22Rv1 (cell line): ENCODE data around the gene PLPP6.

ENCODE experiments used
- H3K27ac ChIP-seq: fragments of 450-650 bp; 2 replicates; pipeline ENCODE4 v1.5.1; 2017
- CTCF ChIP-seq: fragments of 450-650 bp; IDR thresholded peaks from 2 replicates; pipeline ENCODE4 v1.5.1; 2017; ENCODE audit warnings: mild to moderate bottlenecking
- ZFX ChIP-seq: fragments of 450-650 bp; IDR thresholded peaks from 2 replicates; pipeline ENCODE4 v1.6.1; 2017; ENCODE audit warnings: antibody characterized with exemption, borderline replicate concordance

Gene PLPP6

DNA sequence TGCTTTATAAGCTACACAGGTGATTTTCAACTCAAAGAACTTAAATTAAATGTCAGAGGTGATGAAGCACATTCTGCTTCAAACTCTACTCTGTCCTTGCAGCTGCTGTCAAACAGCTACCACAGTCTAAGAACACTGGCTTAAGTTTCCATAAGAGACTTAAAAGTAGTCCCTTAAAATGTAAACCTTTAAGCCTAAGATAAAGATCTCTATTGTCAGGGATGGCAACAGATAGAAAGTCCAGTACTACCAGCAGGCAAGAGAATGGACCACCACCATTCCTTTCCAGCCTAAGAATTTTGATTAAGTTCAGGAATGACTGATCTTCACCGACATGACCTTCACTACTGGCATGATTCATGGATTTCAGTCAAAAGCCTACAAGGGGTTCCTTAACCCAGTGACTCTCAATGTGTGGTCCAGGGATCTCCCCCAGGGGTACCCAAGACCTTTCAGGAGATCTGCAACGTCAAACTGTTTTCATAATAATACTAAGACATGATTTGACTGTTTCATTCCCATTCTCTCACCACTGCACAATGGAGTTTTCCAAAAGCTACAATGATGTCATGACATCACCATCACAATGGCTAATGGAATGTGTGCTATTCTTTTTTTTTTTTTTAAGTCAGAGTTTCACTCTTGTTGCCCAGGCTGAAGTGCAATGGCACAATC, 41.1 kb upstream of the PLPP6 start:
- TF ChIP-seq CTCF (no peak), ZFX (no peak)
- no peak overlapping the region for H3K27ac ChIP-seq

- no peak for TF ChIP-seq ZFX
- no peak for TF ChIP-seq CTCF
- no peak overlapping the region for H3K27ac ChIP-seq
Measured at GRCh38 chr9:4622016-4622415, 40.1 kb upstream of the PLPP6 start.

GRCh38 chr9:4630836-4631235, 31.3 kb upstream of the PLPP6 start:
- no peak overlapping the region for H3K27ac ChIP-seq
- TF ChIP-seq ZFX: no peak
- TF ChIP-seq CTCF: no peak

GRCh38 chr9:4638968-4639367, 23.1 kb upstream of the PLPP6 start:
- TF ChIP-seq CTCF: no peak
- no peak for TF ChIP-seq ZFX
- H3K27ac ChIP-seq: no peak overlapping the region

DNA sequence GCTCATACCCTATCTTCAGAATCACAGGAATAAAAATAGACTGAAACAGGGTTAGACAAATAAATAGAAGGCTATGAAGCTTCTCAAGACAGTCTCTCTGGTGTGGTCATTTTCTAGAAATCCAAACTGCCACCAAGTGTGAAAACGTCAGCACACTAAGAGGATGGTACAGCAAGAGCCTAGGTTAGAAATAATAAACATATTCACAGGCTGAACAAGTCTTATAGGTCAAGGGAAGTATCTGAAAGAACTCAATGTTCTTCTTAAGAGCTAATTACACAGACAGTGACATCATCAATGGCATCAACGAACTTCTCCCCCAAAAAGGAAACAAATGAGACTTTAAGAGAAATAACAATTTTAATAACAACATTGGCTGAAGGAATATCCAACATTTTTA, 22.7 kb upstream of the PLPP6 start:
- TF ChIP-seq CTCF (no peak), ZFX (no peak)
- H3K27ac ChIP-seq: no peak overlapping the region

GRCh38 chr9:4640027-4640426, 22.1 kb upstream of the PLPP6 start:
- no peak for TF ChIP-seq ZFX
- peak; percentile 78 for TF ChIP-seq CTCF
- H3K27ac ChIP-seq: no peak overlapping the region

GRCh38 chr9:4642351-4642750, 19.7 kb upstream of the PLPP6 start:
- TF ChIP-seq ZFX: no peak
- TF ChIP-seq CTCF: no peak
- H3K27ac ChIP-seq: no peak overlapping the region
